B cell (primary cell): ENCODE data around the gene KCNF1. TPM values are rescaled to one million over a fixed set of nuclear protein-coding genes. Genes with fewer than 3 reads are reported as not detected.

Source experiments
- ATAC-seq: fragments of 200-7000 bp; cut with Tn5 transposase; one replicate; pipeline ENCODE4 v1.10.0; 2021; ENCODE audit warnings: low read depth, mild to moderate bottlenecking, moderate number of reproducible peaks, moderate library complexity
- CTCF ChIA-PET: fragments of 350-600 bp; sonication (Branson Sonifier 250); formaldehyde crosslinking; loops from one replicate; lab custom pipeline; 2021; ENCODE audit warnings: antibody characterized with exemption, inconsistent platforms; lab: Charles Lee
- POLR2A ChIA-PET: fragments of 350-600 bp; sonication (Branson Sonifier 250); formaldehyde crosslinking; loops from one replicate; lab custom pipeline; 2021; ENCODE audit warnings: antibody characterized with exemption; lab: Charles Lee
- DNase-seq: peaks from one replicate; pipeline ENCODE4 v3.0.0; 2013
- H2AFZ ChIP-seq: 2 replicates; pipeline ENCODE4 v1.6.1; 2012; ENCODE audit warnings: mild to moderate bottlenecking, low read depth, low read length; ENCODE audit not compliant: insufficient read depth, poor library complexity, severe bottlenecking
- H3K27ac ChIP-seq, 2 donors: 1 replicate in 1 of 2; 2 replicates in 1 of 2; pipeline ENCODE4 v1.5.1; 2012 to 2013; ENCODE audit warnings: low read length in 2 of 2, mild to moderate bottlenecking in 2 of 2, moderate library complexity in 1 of 2
- H3K27me3 ChIP-seq, 4 experiments: fragments of 200-600 bp in 1 of 4; sonication (generic) in 1 of 4; replicated peaks in 1 of 4; 1 replicate in 2 of 4; 2 replicates in 2 of 4; pipeline versions ENCODE4 v1.6.1 to v1.7.0; 2013 to 2016; ENCODE audit warnings: low read length in 3 of 4, mild to moderate bottlenecking in 2 of 4, mixed read lengths in 1 of 4, moderate library complexity in 1 of 4; ENCODE audit not compliant: insufficient read depth in 4 of 4, control insufficient read depth in 3 of 4; ENCODE audit errors: control extremely low read depth in 1 of 4
- H3K36me3 ChIP-seq, 2 experiments: replicated peaks in 1 of 2; 1 replicate in 1 of 2; 2 replicates in 1 of 2; pipeline versions ENCODE4 v1.6.1 to v1.7.1; 2013; ENCODE audit warnings: low read length in 1 of 2; ENCODE audit not compliant: insufficient read depth in 2 of 2, control insufficient read depth in 1 of 2; ENCODE audit errors: control extremely low read depth in 1 of 2, extremely low read depth in 1 of 2
- H3K4me1 ChIP-seq, 2 donors: fragments of 200-600 bp in 1 of 2; sonication (generic) in 1 of 2; 1 replicate in 1 of 2; 2 replicates in 1 of 2; pipeline versions ENCODE4 v1.5.1 to v1.6.1; 2013 to 2017; ENCODE audit warnings: low read length in 2 of 2; ENCODE audit not compliant: control insufficient read depth in 2 of 2, insufficient read depth in 2 of 2
- H3K4me2 ChIP-seq: replicated peaks from 2 replicates; pipeline ENCODE3; 2012; ENCODE audit warnings: mild to moderate bottlenecking, low read depth, low read length; ENCODE audit not compliant: poor library complexity, severe bottlenecking
- H3K4me3 ChIP-seq, 5 experiments: fragments of 200-600 bp in 1 of 5; sonication (generic) in 1 of 5; 1 replicate in 3 of 5; 2 replicates in 2 of 5; pipeline versions ENCODE4 v1.5.1 to v1.7.0; 2011 to 2016; ENCODE audit warnings: low read length in 4 of 5, mild to moderate bottlenecking in 4 of 5, low read depth in 2 of 5, control low read depth in 1 of 5, moderate library complexity in 1 of 5; ENCODE audit not compliant: insufficient read depth in 1 of 5; ENCODE audit errors: control extremely low read depth in 1 of 5, extremely low read depth in 1 of 5
- H3K79me2 ChIP-seq: fragments of 200-600 bp; sonication (generic); one replicate; pipeline ENCODE4 v1.6.0; 2016; ENCODE audit warnings: low read length; ENCODE audit not compliant: control insufficient read depth, insufficient read depth
- H3K9ac ChIP-seq: fragments of 200-600 bp; sonication (generic); 2 replicates; pipeline ENCODE4 v1.6.1; 2017; ENCODE audit warnings: mild to moderate bottlenecking, low read length, moderate library complexity
- H3K9me3 ChIP-seq, 3 donors: one replicate each; pipeline versions ENCODE4 v1.6.1 to v1.7.1; 2013; ENCODE audit warnings: low read length in 2 of 3; ENCODE audit not compliant: control insufficient read depth in 2 of 3, insufficient read depth in 1 of 3; ENCODE audit errors: control extremely low read depth in 1 of 3
- H4K20me1 ChIP-seq: 2 replicates; pipeline ENCODE4 v1.6.0; 2012; ENCODE audit warnings: mild to moderate bottlenecking, low read length; ENCODE audit not compliant: insufficient read depth, control insufficient read depth, poor library complexity, severe bottlenecking
- H3K27ac Mint-ChIP-seq: one replicate; pipeline ENCODE4 v1.8.0; 2021; ENCODE audit warnings: mixed read lengths
- H3K27me3 Mint-ChIP-seq: one replicate; pipeline ENCODE4 v1.8.0; 2021; ENCODE audit warnings: mixed read lengths
- H3K4me1 Mint-ChIP-seq: one replicate; pipeline ENCODE4 v1.8.0; 2021; ENCODE audit warnings: mixed read lengths
- H3K4me3 Mint-ChIP-seq: one replicate; pipeline ENCODE4 v1.8.0; 2021; ENCODE audit warnings: mixed read lengths
- H3K9me3 Mint-ChIP-seq: one replicate; pipeline ENCODE4 v1.8.0; 2022; ENCODE audit warnings: mixed read lengths; ENCODE audit not compliant: insufficient read depth
- CTCF ChIP-seq: fragments of 200-600 bp; IDR thresholded peaks from one replicate; pipeline ENCODE4 v1.8.0; 2022; ENCODE audit warnings: antibody characterized with exemption, mild to moderate bottlenecking
- EZH2 ChIP-seq: IDR thresholded peaks from 2 replicates; pipeline ENCODE4 v1.6.1; 2012; ENCODE audit warnings: borderline replicate concordance, low read depth, mild to moderate bottlenecking, moderate library complexity, low read length; ENCODE audit not compliant: insufficient read depth, poor library complexity, severe bottlenecking
- WGBS: methylation state at CpG from one replicate; pipeline ENCODE4 v1.1.5; 2013; ENCODE audit warnings: missing lambda C conversion rate; ENCODE audit not compliant: insufficient coverage; 5-methylcytosine and 5-hydroxymethylcytosine counted together
- intact Hi-C: fragments of 100-400 bp; cut with micrococcal nuclease; formaldehyde crosslinking; loops from one replicate; pipeline ENCODE4 v1.10.0; 2022
- polyA plus RNA-seq: library from polyadenylated mRNA; depleted of rRNA; stranded (reverse); fragments of >200 nt; gene quantifications from 2 replicates; pipeline ENCODE4 v1.2.3, GENCODE V29; 2012
- total RNA-seq, 2 donors: library from RNA; stranded (reverse); fragments of 120-200 nt in 1 of 2; gene quantifications; 1 replicate in 1 of 2; 2 replicates in 1 of 2; pipeline versions ENCODE4 v1.2.3 to v1.2.4, GENCODE V29; 2013 to 2022

The KCNF1 gene
- total and polyA plus RNA-seq, 2 donors (not counting 1 experiment from before 2014, with no cell fraction given) = not detected

- Histone ChIP-seq H3K79me2 (no peaks in the 10 kb centered on the region), H3K4me2 (no peak overlapping the region), H4K20me1 (no peaks in the 10 kb centered on the region), H3K9ac (no peak overlapping the region), H3K4me3 (no peak overlapping the region), H3K36me3 (no peaks in the 10 kb centered on the region), H3K9me3 (peaks cover 0 to 2% (median 0%) of the 10 kb centered on the region in 3 donors), H3K27ac (no peak overlapping the region), H3K27me3 (peaks cover 0 to 8% (median 0%) of the 10 kb centered on the region in 4 experiments), H3K4me1 (no peaks in the 10 kb centered on the region), H2AFZ (no peak overlapping the region)
- Mint-ChIP-seq H3K27me3 (peaks cover 38% of the 10 kb centered on the region), H3K9me3 (peaks cover 5% of the 10 kb centered on the region), H3K4me3 (no peak overlapping the region), H3K4me1 (no peaks in the 10 kb centered on the region), H3K27ac (no peak overlapping the region)
- ATAC-seq = no peak
- WGBS = no CpG with 5 or more reads among the region's 3 CpGs
- TF ChIP-seq EZH2 (no peak), CTCF (no peak)
- intact Hi-C loops = no loop called here
- ChIA-PET POLR2A (no interaction called here), CTCF (no interaction called here)
- DNase-seq = no peak
Observed at GRCh38 chr2:10875126-10875525, 36.6 kb upstream of the KCNF1 start.

- WGBS = no CpG with 5 or more reads among the region's 3 CpGs
- peaks cover 34% of the 10 kb centered on the region for H3K27me3 Mint-ChIP-seq
Observed at GRCh38 chr2:10876394-10876793, 35.3 kb upstream of the KCNF1 start.

More at GRCh38 chr2:10876394-10876793, 35.3 kb upstream of the KCNF1 start:
- peaks cover 0 to 8% (median 0%) of the 10 kb centered on the region in 4 experiments for H3K27me3 ChIP-seq
- ChIA-PET CTCF (no interaction called here), POLR2A (no interaction called here)
- no peak overlapping the region for H3K27ac ChIP-seq
- H2AFZ ChIP-seq = no peak overlapping the region
- Mint-ChIP-seq H3K4me3 (no peak overlapping the region), H3K9me3 (peaks cover 5% of the 10 kb centered on the region), H3K4me1 (no peaks in the 10 kb centered on the region), H3K27ac (no peak overlapping the region)
- H3K4me3 ChIP-seq = no peak overlapping the region
- TF ChIP-seq CTCF = no peak
- no peak for TF ChIP-seq EZH2
- H3K79me2 ChIP-seq = no peaks in the 10 kb centered on the region
- H3K4me2 ChIP-seq = no peak overlapping the region
- H3K9ac ChIP-seq = no peak overlapping the region
- peaks cover 0 to 2% (median 0%) of the 10 kb centered on the region in 3 donors for H3K9me3 ChIP-seq
- no peaks in the 10 kb centered on the region for H3K36me3 ChIP-seq
- no peak for DNase-seq
- intact Hi-C loops = no loop called here
- no peaks in the 10 kb centered on the region for H4K20me1 ChIP-seq
- no peaks in the 10 kb centered on the region for H3K4me1 ChIP-seq
- no peak for ATAC-seq
